HepG2 (cell line): ENCODE measurements around the gene ZXDC. TPM values are rescaled to one million over a fixed set of nuclear protein-coding genes. Genes with fewer than 3 reads are reported as not detected.

Experiments
- ATAC-seq: fragments of 200-7000 bp; cut with Tn5 transposase; 3 replicates; pipeline ENCODE4 v1.9.1; 2020; ENCODE audit warnings: mild to moderate bottlenecking, moderate library complexity
- BruUV-seq: library from RNA; stranded (reverse); fragments of 400-500 nt; replicated peaks from 2 replicates; lab custom pipeline; 2021; lab: Mats Ljungman, UMichigan
- CTCF ChIA-PET: fragments of 300-600 bp; formaldehyde crosslinking; extraction: SDS; loops from one replicate; lab custom pipeline; 2021; ENCODE audit warnings: low total read pairs, inconsistent platforms, low intra/inter-chr PET ratio; lab: Yijun Ruan, JAX
- POLR2A ChIA-PET: fragments of 350-600 bp; sonication (Branson Sonifier 250); formaldehyde crosslinking; loops from one replicate; lab custom pipeline; 2020; ENCODE audit warnings: antibody characterized with exemption, inconsistent platforms; lab: Yijun Ruan, JAX
- DNase-seq: peaks from one replicate; pipeline ENCODE4 v3.0.0-alpha.2; 2015; ENCODE audit warnings: low spot score
- FAIRE-seq: peaks from 3 replicates; lab custom pipeline; 2011; peaks lifted over from hg19 to GRCh38; lab: Jason Lieb, UNC
- H2AFZ ChIP-seq: one replicate; pipeline ENCODE4 v1.6.1; 2011; ENCODE audit warnings: low read length, inconsistent platforms
- H3K27ac ChIP-seq: fragments of 300-600 bp; 3 replicates; pipeline ENCODE4 v1.8.0; 2011; ENCODE audit warnings: mixed run types, mild to moderate bottlenecking, mixed read lengths, low read length, inconsistent platforms; ENCODE audit not compliant: insufficient read depth; ENCODE audit errors: extremely low read length
- H3K27me3 ChIP-seq, 2 experiments: fragments of 200-600 bp in 1 of 2; 2 replicates in 1 of 2; 3 replicates in 1 of 2; pipeline versions ENCODE4 v1.6.0 to v1.8.0; 2011; ENCODE audit warnings: low read length in 2 of 2, mild to moderate bottlenecking in 2 of 2, moderate library complexity in 2 of 2, inconsistent platforms in 1 of 2; ENCODE audit not compliant: insufficient read depth in 2 of 2, control insufficient read depth in 1 of 2
- H3K36me3 ChIP-seq, 2 experiments: fragments of 200-600 bp in 1 of 2; replicated peaks in 1 of 2; 2 replicates in 1 of 2; 3 replicates in 1 of 2; pipeline versions ENCODE4 v1.5.1 to v1.8.0; 2011; ENCODE audit warnings: low read length in 2 of 2, inconsistent platforms in 1 of 2; ENCODE audit not compliant: insufficient read depth in 2 of 2, control insufficient read depth in 1 of 2
- H3K4me1 ChIP-seq: 2 replicates; pipeline ENCODE4 v1.5.1; 2012; ENCODE audit warnings: low read length, inconsistent platforms; ENCODE audit not compliant: insufficient read depth
- H3K4me2 ChIP-seq: 2 replicates; pipeline ENCODE4 v1.6.0; 2011; ENCODE audit warnings: low read depth, low read length, inconsistent platforms
- H3K4me3 ChIP-seq, 3 experiments: fragments of 200-600 bp in 1 of 3; sonication (generic), shearing (Covaris generic) in 1 of 3; replicated peaks in 1 of 3; 2 replicates each; pipeline ENCODE4 v1.5.1; 2011 to 2016; ENCODE audit warnings: low read length in 3 of 3, inconsistent platforms in 2 of 3, low read depth in 2 of 3, mild to moderate bottlenecking in 2 of 3, control low read depth in 1 of 3, mixed read lengths in 1 of 3; ENCODE audit not compliant: insufficient read depth in 1 of 3
- H3K79me2 ChIP-seq: one replicate; pipeline ENCODE4 v1.6.1; 2011; ENCODE audit warnings: low read length, inconsistent platforms; ENCODE audit not compliant: insufficient read depth
- H3K9ac ChIP-seq: 2 replicates; pipeline ENCODE4 v1.6.0; 2011; ENCODE audit warnings: mild to moderate bottlenecking, low read depth, low read length, inconsistent platforms; ENCODE audit not compliant: insufficient read depth
- H3K9me3 ChIP-seq: 2 replicates; pipeline ENCODE4 v1.5.1; 2012; ENCODE audit warnings: mild to moderate bottlenecking, low read length
- H4K20me1 ChIP-seq: 2 replicates; pipeline ENCODE4 v1.6.0; 2011; ENCODE audit warnings: inconsistent platforms, mild to moderate bottlenecking, low read length, moderate library complexity; ENCODE audit not compliant: insufficient read depth
- ETV5 ChIP-seq: IDR thresholded peaks from 2 replicates; pipeline ENCODE4 v1.6.1; 2018; ENCODE audit warnings: missing biosample characterization, missing genetic modification reagents, inconsistent platforms, borderline replicate concordance
- KDM6A ChIP-seq: IDR thresholded peaks from 2 replicates; pipeline ENCODE4 v1.6.1; 2016; ENCODE audit warnings: low read depth
- LCORL ChIP-seq, 2 experiments: fragments of 450-650 bp in 1 of 2; sonication (generic) in 1 of 2; formaldehyde crosslinking in 1 of 2; IDR thresholded peaks; 2 replicates each; pipeline versions ENCODE4 v1.5.0 to v1.6.1; 2017 to 2020; ENCODE audit warnings: antibody characterized with exemption in 1 of 2, missing genetic modification reagents in 1 of 2
- PHB2 ChIP-seq: fragments of 450-650 bp; IDR thresholded peaks from 2 replicates; pipeline ENCODE4 v1.6.1; 2018; ENCODE audit not compliant: partially characterized antibody
- REST ChIP-seq, 2 experiments: IDR thresholded peaks; 2 replicates each; pipeline ENCODE4 v1.6.1; 2011 to 2012; ENCODE audit warnings: low read length in 2 of 2, borderline replicate concordance in 1 of 2, low read depth in 1 of 2, mild to moderate bottlenecking in 1 of 2, moderate library complexity in 1 of 2
- ZNF569 ChIP-seq: sonication (generic); formaldehyde crosslinking; IDR thresholded peaks from 2 replicates; pipeline ENCODE4 v1.5.0; 2020; ENCODE audit warnings: mild to moderate bottlenecking, missing genetic modification reagents, moderate library complexity, borderline replicate concordance
- WGBS: methylation state at CpG from one replicate; pipeline ENCODE4 v1.1.6; 2017; ENCODE audit warnings: low lambda C conversion rate; 5-methylcytosine and 5-hydroxymethylcytosine counted together
- in situ Hi-C: cut with HindIII; loops from 2 replicates; pipeline ENCODE4 v1.10.0; 2017; ENCODE audit warnings: low pct_unique_long_range_greater_than_20kb; ENCODE audit not compliant: extremely low pct_ligation_motif_present
- intact Hi-C: fragments of 100-400 bp; cut with micrococcal nuclease; formaldehyde crosslinking; loops from one replicate; pipeline ENCODE4 v1.10.0; 2022; ENCODE audit not compliant: unreplicated experiment
- polyA plus RNA-seq, 8 experiments: library from polyadenylated mRNA; depleted of rRNA in 3 of 8; stranded (reverse) in 7 of 8; unstranded in 1 of 8; fragments of >200 nt; fragmentation: Illumina TruSeq in 4 of 8; extraction: Trizol in 4 of 8; gene quantifications; 2 replicates each; pipeline versions ENCODE4 v1.2.1 to v1.2.3, GENCODE V29; 2011 to 2016; ENCODE audit warnings: low read depth in 4 of 8, missing spikeins in 1 of 8, mixed read lengths in 1 of 8; ENCODE audit not compliant: insufficient read depth in 1 of 8
- total RNA-seq, 5 experiments: library from RNA; depleted of rRNA; stranded (reverse); fragments of >200 nt; fragmentation: Illumina TruSeq; extraction: Trizol; gene quantifications; 2 replicates each; pipeline ENCODE4 v1.2.3, GENCODE V29; 2016; ENCODE audit warnings: low read depth in 1 of 5
- TF ChIP-seq, protein P1 (sequence below): sonication (generic); formaldehyde crosslinking; IDR thresholded peaks from 2 replicates; pipeline ENCODE4 v1.4.0; 2020; ENCODE audit warnings: missing genetic modification reagents

Gene ZXDC
- total and polyA plus RNA-seq, 2 of the 13 experiments (the other 11 are each of a cell fraction or from before 2014, with no cell fraction given), result 17.6 to 21.2 TPM

GRCh38 chr3:126503701-126504100 is 28.0 kb upstream of the ZXDC start (continued):
- TF ChIP-seq ETV5 (no peak), ZNF569 (no peak), REST (IDR thresholded peaks at IDR 0.05; ENCODE audit: borderline replicate concordance in 1 of 2, low read depth in 1 of 2, low read length in 2 of 2) (no peak), KDM6A (CRISPR knock-in tag) (no peak)

DNA sequence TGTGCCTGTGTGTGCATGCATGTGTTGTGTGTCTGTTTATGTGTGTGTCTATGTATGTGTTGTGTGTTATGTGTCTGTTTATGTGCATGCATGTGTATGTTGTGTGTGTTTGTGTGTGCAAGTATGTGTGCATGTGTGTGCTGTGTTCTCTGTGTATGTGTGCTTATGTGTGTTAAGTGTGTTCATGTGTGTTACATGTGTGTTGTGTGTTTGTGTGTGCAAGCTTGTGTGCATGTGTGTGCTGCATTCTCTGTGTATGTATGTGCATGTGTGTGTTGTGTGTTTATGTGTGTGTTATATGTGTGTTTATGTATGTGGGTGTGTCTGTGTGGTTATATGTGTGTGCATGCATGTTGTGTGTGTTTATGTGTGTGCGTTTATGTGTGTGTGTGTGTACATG is 27.0 kb upstream of the ZXDC start:
- intact Hi-C loops (no loop called here), in situ Hi-C loops (no loop called here)
- Histone ChIP-seq H3K4me3 (no peak overlapping the region), H3K79me2 (no peaks in the 10 kb centered on the region), H3K27me3 (no peaks in the 10 kb centered on the region), H2AFZ (no peak overlapping the region), H3K9ac (no peak overlapping the region), H4K20me1 (no peaks in the 10 kb centered on the region), H3K4me1 (peaks cover 28% of the 10 kb centered on the region), H3K9me3 (no peaks in the 10 kb centered on the region), H3K4me2 (no peak overlapping the region), H3K36me3 (no peaks in the 10 kb centered on the region), H3K27ac (no peak overlapping the region)
- ChIA-PET POLR2A (no interaction called here), CTCF (no interaction called here)
- BruUV-seq, result no TSS peak
- no peak for DNase-seq
- ATAC-seq, result no peak
- 47% methylated on average over 1 of the region's 1 CpG for WGBS
- TF ChIP-seq, protein P1, sequence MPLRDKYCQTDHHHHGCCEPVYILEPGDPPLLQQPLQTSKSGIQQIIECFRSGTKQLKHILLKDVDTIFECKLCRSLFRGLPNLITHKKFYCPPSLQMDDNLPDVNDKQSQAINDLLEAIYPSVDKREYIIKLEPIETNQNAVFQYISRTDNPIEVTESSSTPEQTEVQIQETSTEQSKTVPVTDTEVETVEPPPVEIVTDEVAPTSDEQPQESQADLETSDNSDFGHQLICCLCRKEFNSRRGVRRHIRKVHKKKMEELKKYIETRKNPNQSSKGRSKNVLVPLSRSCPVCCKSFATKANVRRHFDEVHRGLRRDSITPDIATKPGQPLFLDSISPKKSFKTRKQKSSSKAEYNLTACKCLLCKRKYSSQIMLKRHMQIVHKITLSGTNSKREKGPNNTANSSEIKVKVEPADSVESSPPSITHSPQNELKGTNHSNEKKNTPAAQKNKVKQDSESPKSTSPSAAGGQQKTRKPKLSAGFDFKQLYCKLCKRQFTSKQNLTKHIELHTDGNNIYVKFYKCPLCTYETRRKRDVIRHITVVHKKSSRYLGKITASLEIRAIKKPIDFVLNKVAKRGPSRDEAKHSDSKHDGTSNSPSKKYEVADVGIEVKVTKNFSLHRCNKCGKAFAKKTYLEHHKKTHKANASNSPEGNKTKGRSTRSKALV (CRISPR knock-in tag), result no peak
- TF ChIP-seq PHB2, result peak; percentile 64
- 0 out of 2 replicates have a peak, but pooled peaks have one; percentile 17 for TF ChIP-seq LCORL (IDR thresholded peaks at IDR 0.05)
- TF ChIP-seq LCORL (CRISPR knock-in tag; IDR thresholded peaks at IDR 0.05), result no peak
- FAIRE-seq, result peak; percentile 21
